H9 (cell line): Measurements from ENCODE around the gene FBXO31. TPM values are rescaled to one million over a fixed set of nuclear protein-coding genes. Genes with fewer than 3 reads are reported as not detected.

Source experiments
- DNase-seq: peaks from one replicate; pipeline ENCODE4 v3.0.0-alpha.2; 2017
- H2AFZ ChIP-seq: one replicate; pipeline ENCODE4 v1.6.1; 2013; ENCODE audit warnings: mild to moderate bottlenecking, low read length, control low read depth, moderate library complexity
- H2AK5ac ChIP-seq: 2 replicates; pipeline ENCODE4 v1.6.1; 2013; ENCODE audit warnings: low read length, control low read depth, mixed read lengths; ENCODE audit not compliant: insufficient read length
- H2BK120ac ChIP-seq: one replicate; pipeline ENCODE4 v1.6.1; 2013; ENCODE audit warnings: low read depth, mild to moderate bottlenecking, low read length, control low read depth, inconsistent platforms; ENCODE audit not compliant: poor library complexity, severe bottlenecking
- H2BK12ac ChIP-seq: 2 replicates; pipeline ENCODE4 v1.6.1; 2013; ENCODE audit warnings: low read length, control low read depth, mixed read lengths, low read depth; ENCODE audit not compliant: insufficient read length
- H2BK15ac ChIP-seq: 2 replicates; pipeline ENCODE4 v1.6.1; 2013; ENCODE audit warnings: low read depth, low read length, control low read depth
- H2BK20ac ChIP-seq: one replicate; pipeline ENCODE4 v1.6.1; 2013; ENCODE audit warnings: low read depth, mild to moderate bottlenecking, low read length, control low read depth, inconsistent platforms; ENCODE audit not compliant: poor library complexity, severe bottlenecking
- H2BK5ac ChIP-seq: 2 replicates; pipeline ENCODE4 v1.6.1; 2013; ENCODE audit warnings: low read length, control low read depth, mixed read lengths; ENCODE audit not compliant: insufficient read length
- H3K14ac ChIP-seq: 2 replicates; pipeline ENCODE4 v1.6.1; 2013; ENCODE audit warnings: low read length, control low read depth; ENCODE audit not compliant: insufficient read depth
- H3K18ac ChIP-seq: 2 replicates; pipeline ENCODE4 v1.6.1; 2013; ENCODE audit warnings: low read depth, mild to moderate bottlenecking, mixed read lengths, low read length, control low read depth; ENCODE audit not compliant: insufficient read length
- H3K23ac ChIP-seq: 2 replicates; pipeline ENCODE4 v1.6.1; 2013; ENCODE audit warnings: low read length, control low read depth, mixed read lengths, low read depth; ENCODE audit not compliant: insufficient read length
- H3K23me2 ChIP-seq: 2 replicates; pipeline ENCODE4 v1.6.1; 2013; ENCODE audit warnings: low read depth, mild to moderate bottlenecking, mixed read lengths, low read length, control low read depth; ENCODE audit not compliant: insufficient read length, poor library complexity, severe bottlenecking
- H3K27ac ChIP-seq: 2 replicates; pipeline ENCODE4 v1.5.1; 2013; ENCODE audit warnings: low read length, control low read depth, mixed read lengths, low read depth; ENCODE audit not compliant: insufficient read length
- H3K27me3 ChIP-seq: 2 replicates; pipeline ENCODE4 v1.6.1; 2013; ENCODE audit warnings: low read length, control low read depth, inconsistent platforms; ENCODE audit not compliant: insufficient read depth
- H3K4ac ChIP-seq: 2 replicates; pipeline ENCODE4 v1.6.1; 2013; ENCODE audit warnings: low read depth, mild to moderate bottlenecking, control low read depth, inconsistent platforms, low read length, moderate library complexity
- H3K4me1 ChIP-seq: 2 replicates; pipeline ENCODE4 v1.6.1; 2013; ENCODE audit warnings: low read length, control low read depth, inconsistent platforms; ENCODE audit not compliant: insufficient read depth
- H3K4me2 ChIP-seq: 2 replicates; pipeline ENCODE4 v1.6.1; 2013; ENCODE audit warnings: low read length, control low read depth, mixed read lengths; ENCODE audit not compliant: insufficient read length, insufficient read depth
- H3K56ac ChIP-seq: 2 replicates; pipeline ENCODE4 v1.6.1; 2013; ENCODE audit warnings: low read depth, mild to moderate bottlenecking, mixed read lengths, low read length, control low read depth; ENCODE audit not compliant: insufficient read length
- H3K79me1 ChIP-seq: 2 replicates; pipeline ENCODE4 v1.6.1; 2013; ENCODE audit warnings: low read depth, mild to moderate bottlenecking, moderate library complexity, low read length, control low read depth, inconsistent platforms; ENCODE audit not compliant: insufficient read depth, poor library complexity, severe bottlenecking
- H3K79me2 ChIP-seq: 2 replicates; pipeline ENCODE4 v1.6.1; 2013; ENCODE audit warnings: low read length, control low read depth, inconsistent platforms; ENCODE audit not compliant: insufficient read depth
- H3K9ac ChIP-seq: 2 replicates; pipeline ENCODE4 v1.6.1; 2013; ENCODE audit warnings: low read length, control low read depth, mixed read lengths; ENCODE audit not compliant: insufficient read length; ENCODE audit errors: extremely low read depth
- H3K9me3 ChIP-seq: one replicate; pipeline ENCODE4 v1.6.1; 2013; ENCODE audit warnings: low read depth, low read length, inconsistent platforms; ENCODE audit not compliant: control insufficient read depth
- H3T11ph ChIP-seq: one replicate; pipeline ENCODE4 v1.6.1; 2013; ENCODE audit warnings: mild to moderate bottlenecking, low read length, control low read depth, inconsistent platforms
- H4K20me1 ChIP-seq: one replicate; pipeline ENCODE4 v1.6.1; 2013; ENCODE audit not compliant: control insufficient read depth, insufficient read length, insufficient read depth
- H4K5ac ChIP-seq: 2 replicates; pipeline ENCODE4 v1.6.1; 2013; ENCODE audit warnings: low read depth, mild to moderate bottlenecking, mixed read lengths, low read length, control low read depth; ENCODE audit not compliant: insufficient read length
- H4K8ac ChIP-seq: replicated peaks from 2 replicates; pipeline ENCODE4 v1.6.1; 2013; ENCODE audit warnings: low read length, control low read depth, mixed read lengths, low read depth; ENCODE audit not compliant: insufficient read length
- H4K91ac ChIP-seq: 2 replicates; pipeline ENCODE4 v1.6.1; 2013; ENCODE audit warnings: low read depth, mild to moderate bottlenecking, moderate library complexity, mixed read lengths, low read length, control low read depth; ENCODE audit not compliant: insufficient read length
- H3K27ac Mint-ChIP-seq, 3 experiments: 2 replicates in 2 of 3; 3 replicates in 1 of 3; pipeline ENCODE4 v1.8.0; 2020 to 2021; ENCODE audit warnings: mixed read lengths in 3 of 3, mild to moderate bottlenecking in 1 of 3, moderate library complexity in 1 of 3
- H3K27me3 Mint-ChIP-seq: 2 replicates; pipeline ENCODE4 v1.8.0; 2021; ENCODE audit warnings: low read depth, mild to moderate bottlenecking, moderate library complexity, mixed read lengths
- H3K36me3 Mint-ChIP-seq, 3 experiments: 2 replicates in 2 of 3; 3 replicates in 1 of 3; pipeline ENCODE4 v1.8.0; 2020 to 2021; ENCODE audit warnings: low read depth in 3 of 3, mixed read lengths in 3 of 3; ENCODE audit not compliant: insufficient read depth in 1 of 3
- H3K4me1 Mint-ChIP-seq, 2 experiments: 2 replicates each; pipeline ENCODE4 v1.8.0; 2020; ENCODE audit warnings: mixed read lengths in 2 of 2
- H3K4me3 Mint-ChIP-seq, 2 experiments: 2 replicates in 1 of 2; 3 replicates in 1 of 2; pipeline ENCODE4 v1.8.0; 2020 to 2021; ENCODE audit warnings: mild to moderate bottlenecking in 2 of 2, mixed read lengths in 2 of 2, moderate library complexity in 1 of 2
- H3K9me3 Mint-ChIP-seq, 2 experiments: 2 replicates in 1 of 2; 3 replicates in 1 of 2; pipeline ENCODE4 v1.8.0; 2020; ENCODE audit warnings: mild to moderate bottlenecking in 2 of 2, mixed read lengths in 2 of 2, moderate library complexity in 1 of 2
- WGBS: extraction: QIAGEN DNeasy Blood & Tissue Kit; methylation state at CpG from one replicate; pipeline ENCODE4 v1.1.7; 2013; ENCODE audit warnings: missing lambda C conversion rate, low lambda C conversion rate, mixed read lengths; ENCODE audit not compliant: insufficient read length; ENCODE audit errors: extremely low coverage; 5-methylcytosine and 5-hydroxymethylcytosine counted together
- total RNA-seq: library from RNA; stranded (reverse); gene quantifications from 2 replicates; pipeline ENCODE4 v1.2.1, GENCODE V29; 2021
- TF ChIP-seq, protein P1 (sequence below): fragments of 200-600 bp; sonication (generic); conservative IDR thresholded peaks from 3 replicates; pipeline ENCODE4 v1.8.0; 2021; ENCODE audit warnings: antibody characterized with exemption, mild to moderate bottlenecking

The FBXO31 gene
- total RNA-seq, 1 experiment from 2014 or later: 24.2 TPM

DNA sequence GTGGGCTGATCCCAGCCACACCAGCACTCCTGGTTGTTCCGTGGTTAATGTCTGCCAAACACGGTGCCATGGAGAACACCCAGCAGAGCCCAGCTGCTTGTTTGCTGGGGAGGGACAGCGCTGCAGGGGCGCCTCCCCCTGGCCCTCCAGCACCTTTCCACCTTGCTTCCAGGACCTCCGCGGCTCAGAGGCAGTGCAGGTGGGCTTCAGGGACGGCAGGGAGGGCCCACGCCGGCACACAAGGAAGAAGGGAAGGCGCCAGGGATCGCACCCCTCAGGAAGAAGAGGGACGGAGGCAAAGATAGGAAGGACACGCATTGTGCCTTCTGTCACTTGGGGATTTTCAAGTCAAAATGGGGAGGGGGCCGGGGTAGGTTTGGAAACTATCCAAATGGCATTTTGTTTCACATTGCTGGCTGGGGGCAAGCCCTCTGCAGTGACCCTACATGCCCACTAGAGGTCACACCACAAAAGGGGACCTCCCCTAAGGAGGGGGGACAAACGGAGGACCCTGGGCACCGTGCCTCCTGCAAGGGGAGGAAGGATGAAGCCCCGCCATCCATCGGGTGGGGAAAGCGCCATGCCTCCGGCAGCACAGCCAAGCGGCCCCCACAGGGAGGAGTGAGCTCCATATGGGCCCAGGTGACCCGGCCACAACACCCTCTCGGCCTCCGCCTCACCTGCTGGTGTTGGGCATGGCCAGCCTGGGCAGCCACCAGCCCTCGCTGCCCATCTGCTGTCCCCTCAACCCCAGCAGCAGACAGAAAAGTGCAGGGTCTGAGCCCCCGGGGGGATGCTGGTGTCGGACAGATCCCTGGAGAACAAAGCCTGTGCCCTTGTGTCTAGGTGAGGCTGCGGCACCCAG is 58.9 kb downstream of the FBXO31 start:
- Histone ChIP-seq H2BK12ac (no peak overlapping the region), H2AFZ (no peak overlapping the region), H4K20me1 (no peaks in the 10 kb centered on the region), H3K27ac (no peak overlapping the region), H4K5ac (no peak overlapping the region), H3K27me3 (no peaks in the 10 kb centered on the region), H2BK5ac (no peak overlapping the region), H3K4me1 (no peaks in the 10 kb centered on the region), H3K56ac (no peak overlapping the region), H3K9ac (no peak overlapping the region), H2AK5ac (no peak overlapping the region), H3K18ac (no peak overlapping the region), H3T11ph (no peak overlapping the region), H4K8ac (no peak overlapping the region), H3K4ac (no peak overlapping the region), H2BK120ac (no peak overlapping the region), H3K23me2 (no peaks in the 10 kb centered on the region), H3K79me1 (no peaks in the 10 kb centered on the region), H4K91ac (no peak overlapping the region), H3K4me2 (no peak overlapping the region), H3K23ac (no peak overlapping the region), H3K14ac (no peak overlapping the region; the same call in 1 of the 2 replicates), H2BK20ac (no peak overlapping the region), H2BK15ac (no peak overlapping the region), H3K9me3 (no peaks in the 10 kb centered on the region), H3K79me2 (no peaks in the 10 kb centered on the region)
- TF ChIP-seq, protein P1, sequence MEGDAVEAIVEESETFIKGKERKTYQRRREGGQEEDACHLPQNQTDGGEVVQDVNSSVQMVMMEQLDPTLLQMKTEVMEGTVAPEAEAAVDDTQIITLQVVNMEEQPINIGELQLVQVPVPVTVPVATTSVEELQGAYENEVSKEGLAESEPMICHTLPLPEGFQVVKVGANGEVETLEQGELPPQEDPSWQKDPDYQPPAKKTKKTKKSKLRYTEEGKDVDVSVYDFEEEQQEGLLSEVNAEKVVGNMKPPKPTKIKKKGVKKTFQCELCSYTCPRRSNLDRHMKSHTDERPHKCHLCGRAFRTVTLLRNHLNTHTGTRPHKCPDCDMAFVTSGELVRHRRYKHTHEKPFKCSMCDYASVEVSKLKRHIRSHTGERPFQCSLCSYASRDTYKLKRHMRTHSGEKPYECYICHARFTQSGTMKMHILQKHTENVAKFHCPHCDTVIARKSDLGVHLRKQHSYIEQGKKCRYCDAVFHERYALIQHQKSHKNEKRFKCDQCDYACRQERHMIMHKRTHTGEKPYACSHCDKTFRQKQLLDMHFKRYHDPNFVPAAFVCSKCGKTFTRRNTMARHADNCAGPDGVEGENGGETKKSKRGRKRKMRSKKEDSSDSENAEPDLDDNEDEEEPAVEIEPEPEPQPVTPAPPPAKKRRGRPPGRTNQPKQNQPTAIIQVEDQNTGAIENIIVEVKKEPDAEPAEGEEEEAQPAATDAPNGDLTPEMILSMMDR: peak; percentile 93
- no peak overlapping the region for H3K4me3 Mint-ChIP-seq
- peaks cover 0 to 5% (median under 1%) of the 10 kb centered on the region in 3 experiments; a peak in 5 of 7 replicates for H3K36me3 Mint-ChIP-seq
- peaks cover 0 to 3% of the 10 kb centered on the region in 2 experiments; a peak in 2 of 4 replicates for H3K4me1 Mint-ChIP-seq
- no CpG with 5 or more reads among the region's 28 CpGs for WGBS
- H3K9me3 Mint-ChIP-seq: no peaks in the 10 kb centered on the region
- peak overlapping the region in 1 of 3 experiments; percentile 78; a peak in 3 of 7 replicates for H3K27ac Mint-ChIP-seq
- DNase-seq: peak; percentile 69
- no peaks in the 10 kb centered on the region for H3K27me3 Mint-ChIP-seq
